ENCODE measurements around the gene MACF1. TPM values are rescaled to one million over a fixed set of nuclear protein-coding genes. Genes with fewer than 3 reads are reported as not detected.

Gene MACF1
- total and polyA plus RNA-seq, 2 of the 13 experiments (the other 11 are each of a cell fraction or from before 2014, with no cell fraction given) = 36.7 to 65.4 TPM

DNA sequence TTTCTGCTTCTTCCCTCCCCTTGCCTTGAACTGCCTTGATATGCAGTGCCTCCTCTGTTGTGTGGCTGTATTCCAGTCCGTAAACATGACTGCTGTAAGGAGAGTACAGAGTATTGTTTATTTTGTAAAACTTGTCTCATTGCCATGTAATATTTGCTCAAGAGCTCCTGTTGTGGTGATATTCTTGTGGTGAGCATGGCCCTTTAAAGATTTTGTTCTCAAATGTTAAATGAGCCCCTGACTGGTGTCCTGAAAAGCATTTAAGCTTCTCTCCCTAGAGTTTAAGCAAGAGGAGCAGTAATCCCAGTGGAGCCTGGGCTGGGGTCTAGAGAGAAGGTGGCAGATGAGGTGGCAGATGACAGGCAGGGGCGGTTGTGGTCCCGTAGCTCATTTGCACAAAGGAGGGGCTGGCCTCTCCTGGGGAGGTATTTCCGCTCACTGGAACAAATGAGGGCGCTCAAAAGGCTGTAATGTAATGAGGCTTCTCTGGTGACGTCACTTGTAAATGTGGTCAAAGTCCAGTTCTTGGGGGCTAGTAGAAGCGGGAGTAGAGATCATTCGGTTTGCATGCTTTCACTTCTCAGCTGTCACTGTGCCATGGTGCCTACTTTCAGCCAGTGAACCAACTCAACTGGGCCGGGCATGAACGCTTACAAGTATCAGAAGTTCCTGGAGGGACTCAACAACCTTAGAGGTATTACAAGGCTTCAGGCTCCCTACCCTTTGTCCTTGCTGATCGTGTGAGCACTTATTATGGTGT is 46.0 kb upstream of the MACF1 start (continued):
- TF ChIP-seq, protein P1, sequence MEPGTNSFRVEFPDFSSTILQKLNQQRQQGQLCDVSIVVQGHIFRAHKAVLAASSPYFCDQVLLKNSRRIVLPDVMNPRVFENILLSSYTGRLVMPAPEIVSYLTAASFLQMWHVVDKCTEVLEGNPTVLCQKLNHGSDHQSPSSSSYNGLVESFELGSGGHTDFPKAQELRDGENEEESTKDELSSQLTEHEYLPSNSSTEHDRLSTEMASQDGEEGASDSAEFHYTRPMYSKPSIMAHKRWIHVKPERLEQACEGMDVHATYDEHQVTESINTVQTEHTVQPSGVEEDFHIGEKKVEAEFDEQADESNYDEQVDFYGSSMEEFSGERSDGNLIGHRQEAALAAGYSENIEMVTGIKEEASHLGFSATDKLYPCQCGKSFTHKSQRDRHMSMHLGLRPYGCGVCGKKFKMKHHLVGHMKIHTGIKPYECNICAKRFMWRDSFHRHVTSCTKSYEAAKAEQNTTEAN (CRISPR knock-in tag; conservative IDR thresholded peaks at IDR 0.05) = 0 out of 2 replicates have a peak, but pooled peaks have one; percentile 18
- TF ChIP-seq ZNF546 (CRISPR knock-in tag; conservative IDR thresholded peaks at IDR 0.05) (no peak), PHF21A (CRISPR knock-in tag; IDR thresholded peaks at IDR 0.05) (peak; percentile 68), ZKSCAN5 (CRISPR knock-in tag; IDR thresholded peaks at IDR 0.05) (no peak), ZNF644 (CRISPR knock-in tag; IDR thresholded peaks at IDR 0.05; ENCODE audit: low read depth) (peak; percentile 64), ARID2 (CRISPR knock-in tag; IDR thresholded peaks at IDR 0.05; ENCODE audit: borderline replicate concordance) (peak; percentile 47; the same call in 1 of the 2 replicates), JARID2 (CRISPR knock-in tag; IDR thresholded peaks at IDR 0.05; ENCODE audit: insufficient replicate concordance) (no peak), ZNF883 (CRISPR knock-in tag; IDR thresholded peaks at IDR 0.05; ENCODE audit: not compliant biosample characterization) (peak; percentile 60)
- TF ChIP-seq, protein P2, sequence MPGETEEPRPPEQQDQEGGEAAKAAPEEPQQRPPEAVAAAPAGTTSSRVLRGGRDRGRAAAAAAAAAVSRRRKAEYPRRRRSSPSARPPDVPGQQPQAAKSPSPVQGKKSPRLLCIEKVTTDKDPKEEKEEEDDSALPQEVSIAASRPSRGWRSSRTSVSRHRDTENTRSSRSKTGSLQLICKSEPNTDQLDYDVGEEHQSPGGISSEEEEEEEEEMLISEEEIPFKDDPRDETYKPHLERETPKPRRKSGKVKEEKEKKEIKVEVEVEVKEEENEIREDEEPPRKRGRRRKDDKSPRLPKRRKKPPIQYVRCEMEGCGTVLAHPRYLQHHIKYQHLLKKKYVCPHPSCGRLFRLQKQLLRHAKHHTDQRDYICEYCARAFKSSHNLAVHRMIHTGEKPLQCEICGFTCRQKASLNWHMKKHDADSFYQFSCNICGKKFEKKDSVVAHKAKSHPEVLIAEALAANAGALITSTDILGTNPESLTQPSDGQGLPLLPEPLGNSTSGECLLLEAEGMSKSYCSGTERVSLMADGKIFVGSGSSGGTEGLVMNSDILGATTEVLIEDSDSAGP (CRISPR knock-in tag; IDR thresholded peaks at IDR 0.05; ENCODE audit: borderline replicate concordance) = peak; percentile 83; the same call in 1 of the 2 replicates
- TF ChIP-seq, protein P3, sequence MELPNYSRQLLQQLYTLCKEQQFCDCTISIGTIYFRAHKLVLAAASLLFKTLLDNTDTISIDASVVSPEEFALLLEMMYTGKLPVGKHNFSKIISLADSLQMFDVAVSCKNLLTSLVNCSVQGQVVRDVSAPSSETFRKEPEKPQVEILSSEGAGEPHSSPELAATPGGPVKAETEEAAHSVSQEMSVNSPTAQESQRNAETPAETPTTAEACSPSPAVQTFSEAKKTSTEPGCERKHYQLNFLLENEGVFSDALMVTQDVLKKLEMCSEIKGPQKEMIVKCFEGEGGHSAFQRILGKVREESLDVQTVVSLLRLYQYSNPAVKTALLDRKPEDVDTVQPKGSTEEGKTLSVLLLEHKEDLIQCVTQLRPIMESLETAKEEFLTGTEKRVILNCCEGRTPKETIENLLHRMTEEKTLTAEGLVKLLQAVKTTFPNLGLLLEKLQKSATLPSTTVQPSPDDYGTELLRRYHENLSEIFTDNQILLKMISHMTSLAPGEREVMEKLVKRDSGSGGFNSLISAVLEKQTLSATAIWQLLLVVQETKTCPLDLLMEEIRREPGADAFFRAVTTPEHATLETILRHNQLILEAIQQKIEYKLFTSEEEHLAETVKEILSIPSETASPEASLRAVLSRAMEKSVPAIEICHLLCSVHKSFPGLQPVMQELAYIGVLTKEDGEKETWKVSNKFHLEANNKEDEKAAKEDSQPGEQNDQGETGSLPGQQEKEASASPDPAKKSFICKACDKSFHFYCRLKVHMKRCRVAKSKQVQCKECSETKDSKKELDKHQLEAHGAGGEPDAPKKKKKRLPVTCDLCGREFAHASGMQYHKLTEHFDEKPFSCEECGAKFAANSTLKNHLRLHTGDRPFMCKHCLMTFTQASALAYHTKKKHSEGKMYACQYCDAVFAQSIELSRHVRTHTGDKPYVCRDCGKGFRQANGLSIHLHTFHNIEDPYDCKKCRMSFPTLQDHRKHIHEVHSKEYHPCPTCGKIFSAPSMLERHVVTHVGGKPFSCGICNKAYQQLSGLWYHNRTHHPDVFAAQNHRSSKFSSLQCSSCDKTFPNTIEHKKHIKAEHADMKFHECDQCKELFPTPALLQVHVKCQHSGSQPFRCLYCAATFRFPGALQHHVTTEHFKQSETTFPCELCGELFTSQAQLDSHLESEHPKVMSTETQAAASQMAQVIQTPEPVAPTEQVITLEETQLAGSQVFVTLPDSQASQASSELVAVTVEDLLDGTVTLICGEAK (IDR thresholded peaks at IDR 0.05) = no peak
- TF ChIP-seq, protein P3 (CRISPR knock-in tag; IDR thresholded peaks at IDR 0.05) = no peak
- TF ChIP-seq, protein P4, sequence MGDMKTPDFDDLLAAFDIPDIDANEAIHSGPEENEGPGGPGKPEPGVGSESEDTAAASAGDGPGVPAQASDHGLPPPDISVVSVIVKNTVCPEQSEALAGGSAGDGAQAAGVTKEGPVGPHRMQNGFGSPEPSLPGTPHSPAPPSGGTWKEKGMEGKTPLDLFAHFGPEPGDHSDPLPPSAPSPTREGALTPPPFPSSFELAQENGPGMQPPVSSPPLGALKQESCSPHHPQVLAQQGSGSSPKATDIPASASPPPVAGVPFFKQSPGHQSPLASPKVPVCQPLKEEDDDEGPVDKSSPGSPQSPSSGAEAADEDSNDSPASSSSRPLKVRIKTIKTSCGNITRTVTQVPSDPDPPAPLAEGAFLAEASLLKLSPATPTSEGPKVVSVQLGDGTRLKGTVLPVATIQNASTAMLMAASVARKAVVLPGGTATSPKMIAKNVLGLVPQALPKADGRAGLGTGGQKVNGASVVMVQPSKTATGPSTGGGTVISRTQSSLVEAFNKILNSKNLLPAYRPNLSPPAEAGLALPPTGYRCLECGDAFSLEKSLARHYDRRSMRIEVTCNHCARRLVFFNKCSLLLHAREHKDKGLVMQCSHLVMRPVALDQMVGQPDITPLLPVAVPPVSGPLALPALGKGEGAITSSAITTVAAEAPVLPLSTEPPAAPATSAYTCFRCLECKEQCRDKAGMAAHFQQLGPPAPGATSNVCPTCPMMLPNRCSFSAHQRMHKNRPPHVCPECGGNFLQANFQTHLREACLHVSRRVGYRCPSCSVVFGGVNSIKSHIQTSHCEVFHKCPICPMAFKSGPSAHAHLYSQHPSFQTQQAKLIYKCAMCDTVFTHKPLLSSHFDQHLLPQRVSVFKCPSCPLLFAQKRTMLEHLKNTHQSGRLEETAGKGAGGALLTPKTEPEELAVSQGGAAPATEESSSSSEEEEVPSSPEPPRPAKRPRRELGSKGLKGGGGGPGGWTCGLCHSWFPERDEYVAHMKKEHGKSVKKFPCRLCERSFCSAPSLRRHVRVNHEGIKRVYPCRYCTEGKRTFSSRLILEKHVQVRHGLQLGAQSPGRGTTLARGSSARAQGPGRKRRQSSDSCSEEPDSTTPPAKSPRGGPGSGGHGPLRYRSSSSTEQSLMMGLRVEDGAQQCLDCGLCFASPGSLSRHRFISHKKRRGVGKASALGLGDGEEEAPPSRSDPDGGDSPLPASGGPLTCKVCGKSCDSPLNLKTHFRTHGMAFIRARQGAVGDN (CRISPR knock-in tag; IDR thresholded peaks at IDR 0.05) = no peak

Measured in HepG2 (cell line).